OCI-LY7 (cell line): Measurements from ENCODE around the gene CLMP. TPM values are rescaled to one million over a fixed set of nuclear protein-coding genes. Genes with fewer than 3 reads are reported as not detected.

ENCODE experiments used
- BruUV-seq: library from RNA; stranded (reverse); fragments of 400-500 nt; replicated peaks from 2 replicates; lab custom pipeline; 2021; lab: Mats Ljungman, UMichigan
- CTCF ChIA-PET: fragments of 300-600 bp; sonication (Branson Sonifier 250); formaldehyde crosslinking; loops from one replicate; lab custom pipeline; 2022; ENCODE audit warnings: antibody characterized with exemption; ENCODE audit not compliant: unreplicated experiment; lab: Charles Lee
- POLR2A ChIA-PET: fragments of 300-600 bp; sonication (Branson Sonifier 250); formaldehyde crosslinking; loops from one replicate; lab custom pipeline; 2022; ENCODE audit warnings: antibody characterized with exemption; lab: Charles Lee
- DNase-seq: peaks from one replicate; pipeline ENCODE4 v3.0.0-alpha.2; 2015; ENCODE audit warnings: low spot score
- H2AFZ ChIP-seq: fragments of 200-600 bp; sonication (generic), shearing (Covaris generic); 2 replicates; pipeline ENCODE4 v1.6.1; 2014; ENCODE audit warnings: mild to moderate bottlenecking, antibody characterized with exemption, low read length, moderate library complexity
- H3K27ac ChIP-seq: fragments of 200-600 bp; sonication (generic); 2 replicates; pipeline ENCODE4 v1.5.1; 2014; ENCODE audit warnings: mixed run types, low read depth, mild to moderate bottlenecking, moderate library complexity, low read length, inconsistent platforms; ENCODE audit not compliant: poor library complexity, severe bottlenecking
- H3K36me3 ChIP-seq: fragments of 200-600 bp; sonication (generic); 2 replicates; pipeline ENCODE4 v1.6.1; 2014; ENCODE audit warnings: mild to moderate bottlenecking, antibody characterized with exemption, low read length, moderate library complexity, mixed read lengths; ENCODE audit not compliant: insufficient read depth
- H3K4me1 ChIP-seq: fragments of 200-600 bp; sonication (generic); 2 replicates; pipeline ENCODE4 v1.5.1; 2014; ENCODE audit warnings: mild to moderate bottlenecking, low read length; ENCODE audit not compliant: insufficient read depth, poor library complexity, severe bottlenecking
- H3K4me2 ChIP-seq: fragments of 200-600 bp; sonication (generic); 2 replicates; pipeline ENCODE4 v1.6.1; 2014; ENCODE audit warnings: mild to moderate bottlenecking, low read length
- H3K4me3 ChIP-seq: fragments of 200-600 bp; sonication (generic); 2 replicates; pipeline ENCODE4 v1.5.1; 2014; ENCODE audit warnings: mild to moderate bottlenecking, low read depth, low read length; ENCODE audit not compliant: poor library complexity, severe bottlenecking
- H3K79me2 ChIP-seq: fragments of 200-600 bp; sonication (generic); 2 replicates; pipeline ENCODE4 v1.6.1; 2016; ENCODE audit warnings: low read depth, mild to moderate bottlenecking, low read length, moderate library complexity, mixed read lengths; ENCODE audit not compliant: insufficient read depth
- H3K9me2 ChIP-seq: fragments of 200-600 bp; sonication (generic); 2 replicates; pipeline ENCODE4 v1.6.1; 2016; ENCODE audit warnings: mild to moderate bottlenecking, low read length, mixed read lengths; ENCODE audit not compliant: insufficient read depth
- H3K9me3 ChIP-seq: fragments of 200-600 bp; sonication (generic); 2 replicates; pipeline ENCODE4 v1.6.1; 2014; ENCODE audit warnings: mild to moderate bottlenecking, mixed run types, low read length, mixed read lengths
- H4K20me1 ChIP-seq: fragments of 200-600 bp; sonication (generic); 2 replicates; pipeline ENCODE4 v1.6.1; 2014; ENCODE audit warnings: mild to moderate bottlenecking, antibody characterized with exemption, low read length, moderate library complexity, mixed read lengths; ENCODE audit not compliant: insufficient read depth
- CTCF ChIP-seq: fragments of 200-600 bp; sonication (generic); conservative IDR thresholded peaks from 2 replicates; pipeline ENCODE4 v1.5.1; 2014; ENCODE audit warnings: mild to moderate bottlenecking, antibody characterized with exemption, low read length, moderate library complexity, mixed read lengths
- EZH2phosphoT487 ChIP-seq: fragments of 200-600 bp; sonication (generic); IDR thresholded peaks from 2 replicates; pipeline ENCODE4 v1.6.1; 2018; ENCODE audit warnings: low read depth, borderline replicate concordance, mild to moderate bottlenecking, mixed run types, antibody characterized with exemption, low read length, moderate library complexity, mixed read lengths
- intact Hi-C: fragments of 100-400 bp; cut with micrococcal nuclease; formaldehyde crosslinking; loops from one replicate; pipeline ENCODE4 v1.10.0; 2022; ENCODE audit not compliant: unreplicated experiment
- total RNA-seq, 2 experiments: library from RNA; depleted of rRNA in 1 of 2; stranded (reverse); fragments of >200 nt in 1 of 2; shearing (Covaris generic) in 1 of 2; gene quantifications; 2 replicates each; pipeline ENCODE4 v1.2.3, GENCODE V29; 2014 to 2022

CLMP gene
- total RNA-seq, 2 experiments from 2014 or later = not detected

GRCh38 chr11:123161376-123162030 lies 33.5 kb downstream of the CLMP start:
- no peaks in the 10 kb centered on the region for H3K9me3 ChIP-seq
- H3K4me1 ChIP-seq = no peaks in the 10 kb centered on the region
- no peaks in the 10 kb centered on the region for H4K20me1 ChIP-seq
- no peaks in the 10 kb centered on the region for H3K36me3 ChIP-seq
- H3K4me2 ChIP-seq = no peak overlapping the region
- H3K27ac ChIP-seq = no peak overlapping the region
- no peaks in the 10 kb centered on the region for H3K9me2 ChIP-seq
- intact Hi-C loops = no loop called here
- POLR2A ChIA-PET = no interaction called here
- H2AFZ ChIP-seq = no peak overlapping the region
- no TSS peak for BruUV-seq
- H3K4me3 ChIP-seq = no peak overlapping the region
- CTCF ChIA-PET = no interaction called here
- H3K79me2 ChIP-seq = no peaks in the 10 kb centered on the region
- no peak for DNase-seq
- TF ChIP-seq CTCF = no peak

- Histone ChIP-seq H3K9me3 (no peaks in the 10 kb centered on the region), H3K79me2 (no peaks in the 10 kb centered on the region), H2AFZ (no peak overlapping the region), H3K4me3 (no peak overlapping the region), H3K4me1 (no peaks in the 10 kb centered on the region), H3K36me3 (no peaks in the 10 kb centered on the region), H3K9me2 (no peaks in the 10 kb centered on the region), H4K20me1 (no peaks in the 10 kb centered on the region), H3K4me2 (no peak overlapping the region), H3K27ac (no peak overlapping the region)
- TF ChIP-seq EZH2phosphoT487 (no peak), CTCF (no peak)
- DNase-seq = no peak
- CTCF ChIA-PET = no interaction called here
- POLR2A ChIA-PET = no interaction called here
- no TSS peak for BruUV-seq
- intact Hi-C loops = no loop called here
These were observed 35.7 kb downstream of the CLMP start for GRCh38 chr11:123159183-123159857.
